HG03520 (cell line): Measurements from ENCODE around the gene GPSM3.
"Not testable (repeated sequence)": the region's sequence is repeated elsewhere in the genome, so short reads cannot be mapped to it uniquely, and the experiment has no call there.

Experiments used
- ATAC-seq: cut with Tn5 transposase; IDR thresholded peaks from one replicate; pipeline ENCODE4 v1.9.1; 2021; ENCODE audit warnings: mild to moderate bottlenecking, moderate library complexity; ENCODE audit not compliant: unreplicated experiment

Gene GPSM3, protein sequence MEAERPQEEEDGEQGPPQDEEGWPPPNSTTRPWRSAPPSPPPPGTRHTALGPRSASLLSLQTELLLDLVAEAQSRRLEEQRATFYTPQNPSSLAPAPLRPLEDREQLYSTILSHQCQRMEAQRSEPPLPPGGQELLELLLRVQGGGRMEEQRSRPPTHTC

DNA sequence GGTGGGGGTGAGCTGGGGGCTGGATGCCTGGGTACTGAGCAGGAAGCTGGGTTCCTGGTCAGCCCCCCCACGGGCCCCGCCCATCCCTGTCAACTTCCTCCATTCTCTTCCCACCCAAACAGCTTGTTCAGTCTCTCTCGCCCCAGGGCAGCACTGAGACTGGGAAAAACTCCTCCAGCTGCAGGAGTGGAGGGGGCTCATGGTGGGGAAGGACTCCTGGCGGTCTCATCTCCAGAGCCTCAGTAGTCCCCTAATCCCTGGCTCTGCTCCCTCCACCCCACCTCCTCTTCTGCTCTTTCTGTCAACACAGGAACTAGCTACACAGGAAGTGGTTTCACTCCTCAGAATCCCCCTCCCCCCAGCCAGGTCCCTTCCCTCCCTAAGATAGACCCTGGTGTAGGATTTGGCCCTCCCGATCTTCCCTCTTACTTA, at the start of gene GPSM3:
GPSM3 (minus strand) TSS at position 36 of the 432 bp plus-strand sequence. CDS start 130 bp downstream, outside the sequence.
- ATAC-seq: no peak

DNA sequence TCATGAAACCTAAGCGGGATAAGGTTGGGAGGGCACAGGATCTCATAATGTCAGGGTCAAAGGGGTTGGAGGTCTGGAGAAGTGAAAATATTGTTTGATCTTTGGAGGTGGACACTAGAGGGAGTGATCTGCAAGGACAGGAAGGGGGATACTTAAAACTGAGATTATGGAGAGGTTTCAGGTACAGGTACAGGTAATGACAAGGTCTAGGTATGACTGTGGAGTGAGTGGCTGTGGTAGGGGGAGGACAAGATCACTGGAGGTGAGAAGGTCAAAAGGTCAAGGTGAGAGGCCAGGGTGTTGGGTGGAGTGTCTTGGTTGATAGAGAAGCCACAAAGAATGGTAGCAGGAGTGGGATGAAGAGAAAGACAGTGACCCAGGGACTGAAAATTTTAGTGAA, 48.2 kb upstream of the GPSM3 start:
- ATAC-seq: no peak

DNA sequence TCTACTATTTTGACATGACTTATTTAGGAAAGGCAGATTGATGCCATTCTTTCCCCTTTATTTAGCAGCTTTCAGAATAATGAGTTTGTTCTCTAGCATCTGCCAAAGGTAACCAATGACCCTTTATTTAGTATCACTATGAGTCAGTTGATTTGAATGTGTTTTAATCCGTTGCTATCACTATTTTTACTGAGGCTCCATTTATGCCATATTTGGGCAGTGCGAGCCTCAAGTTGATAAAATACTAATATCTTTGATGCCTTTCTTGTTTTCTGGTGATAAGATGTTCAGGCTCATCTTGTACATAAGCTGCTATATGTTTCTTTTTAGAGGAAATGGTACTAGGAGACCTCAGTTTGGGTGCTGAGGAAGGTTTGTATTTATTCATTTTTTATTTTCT, 47.0 kb upstream of the GPSM3 start:
- no peak for ATAC-seq

DNA sequence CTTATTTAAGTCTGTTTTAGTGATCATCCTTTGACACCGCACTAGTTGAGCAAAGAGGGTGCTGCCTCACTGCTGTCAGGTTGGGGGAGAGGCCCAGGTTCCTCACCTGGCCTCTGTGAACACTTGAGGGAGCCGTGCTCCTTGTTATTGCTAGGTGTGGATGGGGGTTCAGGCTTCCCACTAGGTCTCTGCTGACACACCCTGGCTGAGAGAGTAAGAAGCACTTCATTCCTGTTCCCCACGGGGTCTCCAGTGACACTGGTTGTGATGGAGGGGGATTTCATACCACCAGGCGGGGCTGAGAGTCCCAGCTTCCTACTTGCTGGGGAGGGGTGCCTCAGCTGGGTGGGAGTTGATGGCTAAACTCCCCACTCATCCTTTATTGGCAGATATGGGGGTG, 42.5 kb upstream of the GPSM3 start:
- no peak for ATAC-seq

DNA sequence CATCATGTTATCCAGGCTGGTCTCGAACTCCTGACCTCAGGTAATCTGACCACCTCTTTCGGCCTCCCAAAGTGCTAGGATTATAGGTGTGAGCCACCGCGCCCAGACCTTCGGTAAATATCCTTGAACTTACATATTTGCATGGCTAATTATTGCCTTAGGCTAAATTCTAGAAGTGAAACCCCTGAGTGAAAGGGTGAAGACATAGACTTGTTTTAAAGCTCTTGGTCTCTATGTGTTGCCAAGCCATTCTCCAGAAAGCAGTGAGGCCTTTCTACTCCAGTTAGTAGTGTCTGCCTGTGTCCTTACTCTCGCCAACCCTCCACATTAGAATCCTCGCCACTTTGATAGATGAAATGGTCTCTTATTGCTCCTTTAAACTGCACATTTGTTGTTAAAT, 34.0 kb upstream of the GPSM3 start:
- ATAC-seq: no peak

DNA sequence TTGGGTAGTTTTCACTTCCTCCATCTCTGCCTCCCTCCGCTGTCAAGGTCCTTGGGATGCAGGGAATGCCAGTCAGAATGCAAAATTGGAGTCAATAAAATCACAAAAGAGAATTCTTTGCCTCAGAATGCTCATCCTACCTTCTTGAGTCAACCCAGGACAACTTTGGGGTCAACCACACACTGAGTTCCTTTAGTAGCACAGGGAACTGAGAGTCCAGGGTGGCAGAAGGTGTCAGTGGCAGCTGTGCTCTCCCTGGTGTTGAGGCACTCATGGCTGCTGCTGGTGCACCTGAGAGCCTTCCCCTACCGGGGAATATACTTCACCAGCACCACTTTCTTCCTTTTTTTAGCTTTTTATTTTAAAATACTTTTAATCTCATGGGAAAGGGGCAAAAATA, 32.3 kb upstream of the GPSM3 start:
- ATAC-seq: no peak

DNA sequence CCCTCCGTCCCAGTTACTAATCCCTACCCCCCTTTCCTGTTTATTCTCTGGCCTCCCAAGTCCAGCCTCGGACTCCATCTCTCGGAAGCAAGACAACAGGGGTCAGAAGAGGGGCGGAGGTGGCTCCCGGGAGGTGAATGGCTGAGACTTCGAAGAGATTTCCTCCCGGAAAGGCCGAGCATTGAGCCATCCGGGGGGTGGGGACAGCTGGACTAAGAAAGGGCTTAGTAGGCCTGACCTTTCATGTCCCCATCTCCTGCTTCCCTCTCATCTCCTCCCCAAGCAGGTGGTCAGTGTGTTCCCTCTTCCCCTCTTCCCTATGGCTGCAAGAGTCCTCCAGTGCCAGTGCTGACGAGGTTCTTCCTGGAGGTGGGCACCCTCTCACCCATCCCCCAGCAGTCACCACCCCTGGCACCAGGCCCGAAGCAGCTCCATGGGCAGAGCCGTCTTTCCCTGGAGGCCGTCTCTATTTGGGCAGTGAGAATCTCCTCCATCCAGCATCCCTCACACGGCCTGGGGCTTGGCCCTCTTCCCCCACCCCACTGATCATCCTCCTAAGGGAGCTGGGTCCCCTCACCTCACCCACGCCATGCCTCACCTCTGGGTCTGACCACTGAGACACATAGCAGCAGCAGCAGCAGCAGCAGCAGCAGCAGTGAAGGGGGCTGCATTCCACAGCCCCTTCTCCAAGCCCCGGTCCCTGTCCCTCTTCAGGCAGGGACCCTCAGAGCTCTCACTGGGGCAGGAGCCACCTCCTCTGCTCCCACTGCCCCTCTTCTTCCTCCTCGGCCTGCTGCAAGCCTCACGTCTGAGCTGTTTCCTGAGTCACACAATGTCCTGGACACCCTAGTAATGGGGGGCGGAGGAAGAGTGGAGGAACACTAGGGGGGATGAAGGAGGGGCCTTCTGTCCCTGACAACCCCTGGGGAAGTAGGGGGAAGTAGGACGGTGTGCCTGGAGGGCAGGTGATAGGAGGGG, 31.1 kb upstream of the GPSM3 start, which contains the start of gene NOTCH4:
NOTCH4 (minus strand) TSS at position 810 of the 978 bp plus-strand sequence; CDS start at position 671, 139 bp downstream.
- no peak for ATAC-seq

DNA sequence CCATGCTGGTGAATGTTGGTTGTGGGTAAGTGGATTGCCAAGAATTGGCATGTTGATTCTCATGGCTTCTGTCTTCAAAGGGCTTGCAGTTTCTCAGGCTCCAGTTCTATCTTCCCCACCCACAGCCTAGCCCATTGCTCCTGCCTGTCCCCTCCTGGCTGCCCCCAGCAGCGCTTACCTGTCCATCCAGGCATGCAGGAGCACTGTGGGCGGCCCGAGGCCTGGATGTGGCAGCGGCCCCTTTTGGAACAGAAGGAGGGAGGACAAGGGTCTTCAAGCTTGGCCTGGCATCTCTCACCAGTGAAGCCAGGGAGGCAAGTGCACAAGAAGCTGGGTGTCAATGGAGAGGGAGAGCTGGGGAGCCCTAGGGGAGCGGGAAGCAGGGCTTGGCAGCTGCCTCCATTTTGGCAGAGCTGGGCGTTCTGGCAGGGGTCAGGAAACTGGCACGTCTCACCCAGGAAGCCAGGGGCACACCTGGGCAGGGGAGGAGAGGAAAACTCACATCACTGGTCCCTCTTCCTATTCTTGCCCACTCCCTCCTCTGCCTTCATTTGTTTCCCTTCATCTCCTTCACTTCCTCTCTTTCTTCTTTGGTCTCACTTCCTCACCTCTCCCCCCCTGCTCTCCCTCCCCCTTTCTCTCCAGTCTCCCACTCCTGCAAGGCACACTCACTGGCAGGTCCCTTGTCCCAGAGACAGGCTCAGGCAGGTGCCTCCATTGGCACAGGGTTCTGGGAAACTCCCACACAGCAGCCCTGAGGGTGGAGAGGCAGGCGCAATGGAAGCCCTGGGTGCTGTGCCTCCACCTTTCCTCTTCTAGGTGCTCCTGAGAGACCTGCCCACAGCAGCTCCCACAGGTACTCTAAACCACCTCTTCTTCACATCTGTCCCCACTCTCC, 30.1 kb upstream of the GPSM3 start:
- no peak for ATAC-seq

DNA sequence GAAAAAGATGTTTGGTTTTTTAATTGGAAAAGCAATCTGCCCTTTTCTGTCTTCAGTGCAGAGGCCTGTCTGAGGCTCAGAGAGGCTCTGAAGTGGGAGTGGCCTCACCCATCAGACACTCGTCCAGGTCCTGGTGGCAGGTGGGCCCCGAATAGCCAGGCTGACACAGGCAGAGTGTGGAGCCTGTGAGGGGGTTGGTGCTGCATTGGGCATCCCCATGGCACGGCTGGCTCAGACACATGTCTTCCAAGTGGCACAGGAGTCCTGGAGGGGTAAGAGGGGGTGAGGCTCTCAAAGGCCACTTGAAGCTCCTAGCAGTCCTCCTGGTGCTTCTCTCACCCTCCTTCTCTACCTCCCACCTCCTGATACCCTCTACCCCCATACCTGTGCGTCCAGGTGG, 27.6 kb upstream of the GPSM3 start:
- ATAC-seq: no peak

DNA sequence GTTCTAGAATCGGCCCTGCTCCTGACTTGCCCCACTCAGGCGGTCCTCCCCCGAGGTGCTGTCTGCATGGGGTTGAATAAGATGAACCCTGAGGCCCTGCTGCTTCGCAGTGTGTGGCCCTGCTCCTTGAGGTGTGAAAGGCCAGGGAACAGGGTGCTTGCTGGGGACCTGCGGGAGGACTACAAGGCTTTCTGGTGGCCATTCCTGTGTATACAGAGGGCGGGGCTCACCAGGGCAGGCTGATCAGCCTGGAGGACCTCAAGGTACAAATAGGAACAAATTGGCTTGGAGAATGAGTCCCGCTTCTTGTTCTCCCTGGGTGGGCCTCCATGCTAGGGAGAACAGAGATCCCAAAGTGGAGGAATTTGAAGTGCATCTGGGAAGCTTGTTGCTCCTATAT, 25.7 kb upstream of the GPSM3 start:
- no peak for ATAC-seq

DNA sequence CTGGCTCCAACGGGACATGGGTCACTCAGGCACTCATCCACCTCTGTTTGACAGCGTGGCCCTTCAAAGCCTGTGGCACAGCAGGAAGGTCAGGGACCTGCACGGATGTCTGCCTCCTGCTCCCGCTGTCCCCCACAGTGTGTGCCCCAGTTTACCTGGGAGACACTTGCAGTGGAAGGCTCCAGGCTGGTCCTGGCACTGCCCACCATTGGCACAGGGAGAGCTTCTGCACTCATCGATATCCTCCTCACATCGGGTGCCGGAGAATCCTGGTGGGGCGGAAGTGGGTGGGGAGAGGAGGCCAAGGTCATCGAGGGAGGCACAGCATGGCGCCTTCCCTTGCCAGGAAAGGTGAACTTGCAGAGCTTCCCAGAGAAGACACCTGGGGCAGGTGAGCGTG, 24.6 kb upstream of the GPSM3 start:
- no peak for ATAC-seq

DNA sequence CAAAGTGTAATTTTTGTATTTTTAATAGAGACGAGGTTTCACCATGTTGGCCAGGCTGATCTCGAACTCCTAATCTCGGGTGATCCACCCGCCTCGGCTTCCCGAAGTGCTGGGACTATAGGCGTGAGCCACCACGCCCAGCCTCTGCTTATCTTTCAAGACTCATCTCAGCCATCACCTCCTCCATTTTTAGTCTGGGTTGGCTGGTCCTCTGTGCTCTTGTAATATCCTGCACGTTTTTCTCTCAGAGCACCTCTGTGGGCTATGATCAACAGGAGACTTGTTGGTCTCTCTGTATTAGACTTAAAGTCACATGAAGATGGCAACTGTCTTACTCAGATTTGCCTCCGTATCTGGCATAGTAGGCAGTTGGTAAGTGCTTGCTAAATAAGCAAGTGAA, 23.8 kb upstream of the GPSM3 start:
- ATAC-seq: no peak

DNA sequence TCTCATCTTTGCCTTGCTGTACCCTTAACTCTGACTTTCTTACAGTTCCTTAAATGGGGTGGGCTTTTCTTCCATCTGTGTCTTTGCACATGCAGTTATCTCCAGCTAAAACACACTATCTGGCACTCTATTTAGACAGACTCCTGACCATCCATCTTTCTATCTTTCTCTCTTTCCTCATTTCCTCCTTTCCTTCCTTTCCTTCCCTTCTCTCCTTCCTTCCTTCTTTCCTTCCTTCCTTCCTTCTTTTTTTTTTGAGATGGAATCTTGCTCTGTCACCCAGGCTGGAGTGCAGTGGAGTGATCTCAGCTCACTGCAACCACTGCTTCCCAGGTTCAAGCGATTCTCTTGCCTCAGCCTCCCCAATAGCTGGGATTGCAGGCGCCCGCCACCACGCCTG, 23.2 kb upstream of the GPSM3 start:
- no peak for ATAC-seq

DNA sequence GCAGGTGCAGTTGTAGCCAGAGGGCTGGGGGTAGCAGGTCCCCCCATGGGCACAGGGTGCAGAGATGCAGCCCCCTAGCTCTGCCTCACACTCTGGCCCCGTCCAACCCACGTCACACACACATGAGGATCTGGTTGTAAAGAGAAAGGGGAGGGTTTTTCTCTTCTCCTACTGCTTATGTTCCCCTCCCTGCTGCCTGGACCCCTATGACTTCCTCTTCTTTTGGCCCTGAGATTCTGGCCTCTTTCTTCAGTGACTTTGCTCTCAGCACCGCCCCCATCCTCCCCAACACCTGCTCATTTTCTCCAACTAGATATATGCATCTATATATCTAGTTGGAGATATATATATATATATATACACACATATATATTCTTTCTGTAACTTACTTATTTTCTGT, 21.7 kb upstream of the GPSM3 start:
- no peak for ATAC-seq

DNA sequence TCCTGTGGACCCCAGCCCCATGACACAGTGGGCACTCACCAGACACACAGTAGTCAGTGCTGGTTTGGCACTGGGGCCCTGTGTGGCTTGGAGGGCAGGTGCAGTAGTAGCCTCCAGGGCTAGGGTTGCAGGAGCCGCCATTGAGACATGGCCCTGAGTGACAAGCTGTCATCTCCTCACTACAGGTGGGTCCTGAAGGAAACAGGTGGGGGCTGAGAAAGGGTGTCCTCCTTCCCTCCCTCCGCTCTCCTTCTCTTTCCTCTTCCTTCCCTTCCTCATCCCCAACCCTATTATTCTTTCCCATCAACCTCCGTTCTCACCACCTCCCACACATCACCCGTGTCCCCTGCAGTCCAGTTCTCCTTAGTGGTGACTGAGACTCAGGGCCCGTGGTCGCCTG, 21.2 kb upstream of the GPSM3 start:
- ATAC-seq: no peak

DNA sequence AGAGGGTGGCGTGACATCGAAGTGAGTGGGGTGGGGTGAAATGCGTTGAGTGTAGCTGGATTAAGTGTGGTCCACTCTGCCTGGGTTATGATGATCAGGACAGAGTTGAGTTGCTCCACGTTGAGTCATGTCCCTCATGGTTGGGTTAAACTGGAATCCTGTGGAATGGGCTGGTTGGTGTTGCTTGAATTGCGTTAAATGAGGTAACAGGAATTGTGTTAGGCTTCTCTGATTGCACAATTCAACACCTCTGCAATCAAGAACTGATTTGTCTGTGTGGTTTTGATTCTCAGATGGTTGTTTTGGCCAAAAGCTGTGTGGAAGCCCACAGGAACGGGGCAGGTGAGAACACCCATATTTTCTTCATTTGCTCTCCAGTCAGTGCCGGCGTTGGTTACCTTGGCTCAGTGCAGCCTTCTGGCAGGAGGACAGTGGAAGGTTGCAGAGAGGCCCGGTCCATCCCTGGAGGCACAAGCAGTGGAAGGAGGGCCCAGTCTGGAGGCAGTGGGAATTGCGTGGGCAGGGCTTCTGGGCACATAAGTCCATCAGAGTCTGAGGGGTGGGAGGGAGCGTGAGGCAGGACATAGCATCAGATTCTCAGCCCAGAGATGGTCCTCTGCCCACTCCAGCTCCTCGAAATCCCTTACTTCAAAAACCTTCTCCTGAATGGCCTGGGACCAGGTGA, 19.8 kb upstream of the GPSM3 start:
- ATAC-seq: no peak

DNA sequence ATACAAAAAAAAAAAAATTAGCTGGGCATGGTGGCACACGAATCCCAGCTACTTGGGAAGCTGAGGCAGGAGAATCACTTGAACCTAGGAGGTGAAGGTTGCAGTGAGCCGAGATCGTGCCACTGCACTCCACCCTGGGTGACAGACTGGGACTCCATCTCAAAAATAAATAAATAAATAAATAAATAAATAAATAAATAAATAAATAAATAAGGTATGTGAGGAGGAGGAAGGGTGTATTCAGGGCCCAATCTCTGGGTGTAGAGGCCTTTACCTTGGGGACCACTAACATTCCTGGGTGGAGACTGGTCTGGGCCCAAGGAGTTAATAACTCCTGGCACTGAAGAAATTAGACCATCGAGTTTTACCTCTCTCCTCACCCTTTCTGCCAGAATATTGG, 19.0 kb upstream of the GPSM3 start:
- ATAC-seq: not testable (repeated sequence)

DNA sequence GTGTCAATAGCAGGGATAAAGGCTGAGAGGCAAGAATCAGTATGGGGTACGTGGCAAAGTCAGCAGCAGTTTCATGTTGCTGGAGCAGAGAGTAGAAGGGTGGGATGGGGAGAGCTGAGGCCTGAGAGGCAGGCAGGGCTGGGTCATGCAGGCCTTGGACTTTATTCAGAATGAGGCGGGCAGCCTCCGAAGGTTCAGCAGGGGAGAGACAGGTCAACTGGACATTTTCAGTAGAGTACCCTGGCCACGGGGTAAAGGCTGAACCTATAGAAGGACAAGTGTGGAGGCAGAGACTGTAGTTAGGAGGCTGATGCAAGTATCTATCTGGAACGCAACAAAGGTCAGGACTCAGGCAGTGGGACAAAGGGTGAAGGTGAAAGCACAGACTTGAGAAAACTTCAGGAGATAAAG, 17.8 kb upstream of the GPSM3 start:
- ATAC-seq: no peak

DNA sequence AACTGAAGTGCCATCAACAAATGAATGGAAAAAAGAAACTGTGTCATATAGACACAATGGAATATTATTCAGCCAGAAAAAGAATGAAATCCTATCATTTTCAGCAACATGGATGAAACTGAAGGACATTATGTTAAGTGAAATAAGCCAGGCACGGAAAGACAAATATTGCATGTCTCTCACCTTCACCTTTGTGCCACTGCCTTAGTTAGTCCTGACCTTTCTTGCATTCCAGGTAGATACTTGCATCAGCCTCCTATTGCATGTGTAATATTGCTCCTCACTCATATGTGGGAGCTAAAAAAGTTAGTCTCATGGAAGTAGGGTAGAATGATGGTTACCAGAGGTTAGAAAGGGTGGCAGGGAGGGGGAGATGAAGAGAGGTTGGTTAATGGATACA, 16.6 kb upstream of the GPSM3 start:
- ATAC-seq: no peak

DNA sequence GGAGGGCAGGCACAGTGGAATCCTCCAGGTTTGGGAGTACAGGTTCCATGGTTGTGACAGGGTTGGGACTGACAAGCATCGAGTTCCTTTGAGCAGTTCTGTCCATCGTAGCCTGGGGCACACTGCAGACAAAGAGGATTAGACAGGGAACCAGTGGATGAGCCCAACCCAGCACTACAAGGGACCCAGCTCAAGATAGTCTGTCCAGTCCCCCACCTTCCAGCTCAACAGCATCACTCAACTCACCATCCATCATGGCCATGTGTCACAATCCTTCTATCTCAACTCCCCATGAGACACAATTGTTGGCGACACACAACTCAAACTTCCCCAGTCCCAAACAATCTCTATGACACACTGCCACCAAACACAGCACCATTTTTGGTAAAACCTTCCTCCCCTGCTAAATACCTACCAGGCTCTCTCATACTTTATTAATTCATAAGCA, 11.8 kb upstream of the GPSM3 start:
- ATAC-seq: no peak
